Mucosa of rectum (tissue), 2 donors: Measurements from ENCODE around the gene ZCCHC2.
A peak's percentile ranks its signal among the peaks of the same experiment; 100 is the strongest.

ENCODE experiments used
- H3K27ac ChIP-seq, 2 donors: one replicate each; pipeline ENCODE4 v1.7.0; 2013; ENCODE audit warnings: inconsistent platforms in 2 of 2, low read depth in 2 of 2, low read length in 2 of 2
- H3K27me3 ChIP-seq, 2 donors: one replicate each; pipeline ENCODE4 v1.7.0; 2013; ENCODE audit warnings: low read length in 2 of 2; ENCODE audit not compliant: control insufficient read depth in 2 of 2, insufficient read depth in 2 of 2
- H3K36me3 ChIP-seq, 2 donors: one replicate each; pipeline ENCODE4 v1.7.0; 2013; ENCODE audit warnings: low read length in 2 of 2; ENCODE audit not compliant: control insufficient read depth in 2 of 2, insufficient read depth in 2 of 2
- H3K4me1 ChIP-seq, 2 donors: one replicate each; pipeline ENCODE4 v1.7.0; 2013; ENCODE audit warnings: low read length in 2 of 2, mild to moderate bottlenecking in 1 of 2; ENCODE audit not compliant: control insufficient read depth in 2 of 2, insufficient read depth in 2 of 2
- H3K4me3 ChIP-seq, 2 donors: one replicate each; pipeline ENCODE4 v1.7.0; 2013; ENCODE audit warnings: low read length in 2 of 2
- H3K9ac ChIP-seq, 2 donors: one replicate each; pipeline ENCODE4 v1.7.0; 2013; ENCODE audit warnings: low read length in 2 of 2, low read depth in 1 of 2, mild to moderate bottlenecking in 1 of 2
- H3K9me3 ChIP-seq, 2 donors: one replicate each; pipeline ENCODE4 v1.7.0; 2013; ENCODE audit warnings: low read length in 2 of 2; ENCODE audit not compliant: control insufficient read depth in 2 of 2
- donor health status: healthy.
- donor health status: Normal muscosa, but diverticular disease.

Gene ZCCHC2

DNA sequence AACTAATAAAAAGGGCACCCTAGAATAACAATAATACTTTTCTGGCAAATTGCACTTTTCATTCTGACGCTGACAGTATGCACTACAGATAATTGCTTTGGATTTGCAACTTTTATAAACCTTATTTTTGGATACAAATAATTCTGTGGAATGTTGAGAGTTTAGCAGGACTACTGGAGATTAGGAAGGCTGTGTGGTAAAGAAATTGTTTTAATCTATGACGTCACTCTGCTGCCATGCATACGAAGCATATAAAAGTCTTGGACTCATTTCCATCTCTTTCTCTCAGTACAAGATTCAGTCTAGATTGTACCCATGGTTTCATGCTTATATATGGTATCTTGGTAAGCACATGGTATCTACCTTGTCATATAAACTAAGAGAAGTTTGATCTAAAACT lies 28.1 kb upstream of the ZCCHC2 start:
- H3K36me3 ChIP-seq, result no peaks in the 10 kb centered on the region
- no peak overlapping the region for H3K27ac ChIP-seq
- no peak overlapping the region for H3K9ac ChIP-seq
- peaks cover 0 to 2% of the 10 kb centered on the region in 2 donors for H3K27me3 ChIP-seq
- no peak overlapping the region for H3K4me3 ChIP-seq
- peaks cover 0 to 5% of the 10 kb centered on the region in 2 donors for H3K4me1 ChIP-seq
- H3K9me3 ChIP-seq, result no peaks in the 10 kb centered on the region

DNA sequence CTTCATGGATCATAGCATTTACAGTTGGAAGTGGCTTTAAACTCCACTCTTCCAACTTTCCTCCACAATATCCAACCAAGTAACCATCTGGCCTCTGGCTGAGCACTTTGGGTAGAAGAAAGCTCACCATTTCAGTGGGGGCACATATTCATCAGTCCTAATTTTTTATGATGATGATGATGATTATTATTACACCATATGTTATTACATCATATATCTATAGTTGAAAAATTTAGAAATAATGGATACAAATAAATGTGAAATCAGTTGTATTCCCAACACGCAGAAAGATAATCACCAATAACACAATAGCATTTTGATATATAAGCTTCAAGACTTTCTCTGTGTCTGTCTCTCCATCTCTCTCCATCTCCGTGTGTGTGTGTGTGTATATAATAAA lies 26.6 kb upstream of the ZCCHC2 start:
- peaks cover 0 to 2% of the 10 kb centered on the region in 2 donors for H3K27me3 ChIP-seq
- no peak overlapping the region for H3K27ac ChIP-seq
- H3K4me1 ChIP-seq, result peaks cover 0 to 5% of the 10 kb centered on the region in 2 donors
- H3K9me3 ChIP-seq, result no peaks in the 10 kb centered on the region
- H3K36me3 ChIP-seq, result no peaks in the 10 kb centered on the region
- no peak overlapping the region for H3K4me3 ChIP-seq
- H3K9ac ChIP-seq, result no peak overlapping the region

GRCh38 chr18:62497190-62497772 lies 25.5 kb upstream of the ZCCHC2 start:
- Histone ChIP-seq H3K27me3 (peaks cover 0 to 2% of the 10 kb centered on the region in 2 donors), H3K27ac (no peak overlapping the region), H3K4me1 (peaks cover 0 to 5% of the 10 kb centered on the region in 2 donors), H3K4me3 (peak overlapping the region in 1 of 2 donors; percentile 17), H3K9ac (no peak overlapping the region), H3K36me3 (no peaks in the 10 kb centered on the region), H3K9me3 (no peaks in the 10 kb centered on the region)

- Histone ChIP-seq H3K4me1 (peaks cover 0 to 5% of the 10 kb centered on the region in 2 donors), H3K4me3 (no peak overlapping the region), H3K9ac (no peak overlapping the region), H3K27me3 (no peaks in the 10 kb centered on the region), H3K36me3 (no peaks in the 10 kb centered on the region), H3K9me3 (no peaks in the 10 kb centered on the region), H3K27ac (no peak overlapping the region)
Observed at GRCh38 chr18:62498616-62499262, 24.1 kb upstream of the ZCCHC2 start.

- Histone ChIP-seq H3K4me3 (no peak overlapping the region), H3K9me3 (no peaks in the 10 kb centered on the region), H3K4me1 (peaks cover 0 to 5% of the 10 kb centered on the region in 2 donors), H3K36me3 (no peaks in the 10 kb centered on the region), H3K27ac (no peak overlapping the region), H3K9ac (no peak overlapping the region), H3K27me3 (no peaks in the 10 kb centered on the region)
Observed at GRCh38 chr18:62499263-62499650, 23.6 kb upstream of the ZCCHC2 start.

DNA sequence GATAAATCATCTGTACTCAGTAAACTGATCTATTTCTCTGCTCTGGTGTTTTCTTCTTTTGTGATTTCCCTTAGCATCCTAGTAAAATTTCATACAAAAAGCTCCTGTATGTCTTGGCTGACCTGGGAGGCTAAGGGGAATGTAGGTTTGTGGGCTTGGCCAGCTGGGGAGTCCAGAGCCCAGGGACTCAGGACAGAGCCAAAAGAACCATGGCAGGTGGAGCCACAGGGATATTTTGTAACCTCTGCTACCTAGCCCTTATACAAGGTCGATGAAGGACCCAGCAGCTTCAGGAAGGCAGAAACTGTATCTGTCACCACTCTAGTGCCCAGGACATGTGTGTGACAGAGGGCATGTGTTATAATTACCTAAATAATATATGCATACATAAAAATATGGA lies 22.7 kb upstream of the ZCCHC2 start:
- H3K27ac ChIP-seq, result no peak overlapping the region
- H3K36me3 ChIP-seq, result no peaks in the 10 kb centered on the region
- H3K4me3 ChIP-seq, result no peak overlapping the region
- H3K9ac ChIP-seq, result no peak overlapping the region
- no peaks in the 10 kb centered on the region for H3K9me3 ChIP-seq
- H3K27me3 ChIP-seq, result no peaks in the 10 kb centered on the region
- H3K4me1 ChIP-seq, result peaks cover 0 to 5% of the 10 kb centered on the region in 2 donors

DNA sequence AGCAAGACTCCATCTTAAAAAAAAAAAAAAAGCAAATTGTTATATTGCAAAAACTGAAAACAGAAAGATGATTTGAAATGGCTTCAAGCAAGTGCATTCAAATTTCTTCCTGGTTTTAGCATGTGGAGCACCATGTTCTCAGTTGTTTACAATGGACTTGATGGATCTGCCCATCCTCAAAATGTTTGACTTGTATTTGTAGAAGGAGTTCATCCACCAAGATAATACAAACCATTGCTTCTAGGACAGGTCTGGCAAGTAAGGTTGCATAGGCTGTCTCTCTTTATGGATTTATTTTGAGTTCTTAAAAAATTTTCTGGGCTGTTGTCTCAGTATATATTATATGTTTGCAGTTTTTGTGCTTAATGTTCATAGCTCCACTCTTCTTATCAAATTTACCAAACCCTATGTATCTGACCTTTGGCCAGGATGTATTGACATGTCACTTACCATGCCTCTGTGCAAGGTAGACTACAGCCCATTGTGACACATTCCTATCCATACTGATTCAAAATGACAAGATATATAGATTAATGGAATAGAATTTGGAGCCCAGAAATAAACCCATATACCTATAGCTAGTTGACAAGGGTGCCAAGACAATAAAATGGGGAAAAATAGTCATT lies 21.7 kb upstream of the ZCCHC2 start:
- Histone ChIP-seq H3K36me3 (no peaks in the 10 kb centered on the region), H3K9ac (no peak overlapping the region), H3K9me3 (no peaks in the 10 kb centered on the region), H3K4me3 (no peak overlapping the region), H3K27me3 (no peaks in the 10 kb centered on the region), H3K4me1 (peaks cover 8 to 11% of the 10 kb centered on the region in 2 donors), H3K27ac (no peak overlapping the region)

DNA sequence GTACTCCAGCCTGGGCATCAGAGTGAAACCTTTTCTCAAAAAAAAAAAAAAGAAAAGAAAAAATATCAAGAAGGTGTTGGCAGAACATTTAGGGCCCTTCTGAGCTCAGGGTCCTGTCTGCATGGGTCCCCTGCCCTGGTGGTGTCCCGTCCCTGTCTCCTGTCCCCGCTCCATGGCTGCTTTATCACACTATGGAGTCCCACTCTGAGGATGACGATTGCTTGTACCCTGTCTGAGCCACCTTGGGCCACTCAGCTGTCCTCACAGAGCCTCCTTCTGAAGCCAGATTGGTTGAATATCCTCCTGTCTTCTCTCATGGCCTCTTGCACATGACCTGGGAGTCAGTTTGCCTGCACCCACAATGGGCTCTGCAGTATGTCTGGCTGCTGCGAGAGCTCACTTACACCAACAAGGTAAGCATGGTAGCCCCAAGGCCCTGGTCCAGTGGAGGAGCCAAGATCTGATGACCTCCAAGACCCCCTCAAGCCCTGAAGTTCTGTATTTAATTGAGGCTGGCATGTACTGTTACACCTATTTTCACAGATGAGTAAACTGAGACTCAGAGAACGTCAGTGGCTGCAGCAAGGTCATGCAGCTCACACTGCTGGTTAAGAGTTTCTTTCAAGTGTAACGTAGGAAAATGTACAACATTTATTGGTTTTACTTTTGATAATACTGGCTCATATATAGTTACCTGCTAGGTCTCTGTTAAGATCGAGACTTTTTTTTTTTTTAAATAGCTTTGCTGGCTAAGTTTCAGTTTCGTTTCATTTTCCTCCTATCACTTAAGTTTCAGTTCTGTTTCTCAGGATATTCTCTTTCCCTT lies 16.9 kb upstream of the ZCCHC2 start:
- Histone ChIP-seq H3K27me3 (no peaks in the 10 kb centered on the region), H3K36me3 (no peaks in the 10 kb centered on the region), H3K9ac (peak overlapping the region; percentile 61 to 70), H3K4me3 (peak overlapping the region; percentile 77 to 87), H3K9me3 (no peaks in the 10 kb centered on the region), H3K27ac (peak overlapping the region; percentile 60 to 68), H3K4me1 (peaks cover 10 to 11% of the 10 kb centered on the region in 2 donors)

- H3K9me3 ChIP-seq, result no peaks in the 10 kb centered on the region
- H3K4me3 ChIP-seq, result peak overlapping the region; percentile 77 to 87
- H3K27me3 ChIP-seq, result no peaks in the 10 kb centered on the region
- H3K36me3 ChIP-seq, result no peaks in the 10 kb centered on the region
- H3K4me1 ChIP-seq, result peaks cover 10 to 11% of the 10 kb centered on the region in 2 donors
- H3K9ac ChIP-seq, result peak overlapping the region; percentile 42 to 70
- peak overlapping the region; percentile 60 to 68 for H3K27ac ChIP-seq
Observed at GRCh38 chr18:62506495-62507143, 16.2 kb upstream of the ZCCHC2 start.
